Measurements from ENCODE around the gene SFXN5.
A peak's percentile ranks its signal among the peaks of the same experiment; 100 is the strongest.

SFXN5 gene

GRCh38 chr2:73071360-73072128 lies at the start of gene SFXN5 (continued):
- TF ChIP-seq ZBTB6 (tag by site-specific recombination; IDR thresholded peaks at IDR 0.05) (no peak), ZNF585B (tag by site-specific recombination; IDR thresholded peaks at IDR 0.05) (no peak), SETDB1 (IDR thresholded peaks at IDR 0.05; ENCODE audit: insufficient read length, low read length) (no peak), BCL11A (tag by site-specific recombination; IDR thresholded peaks at IDR 0.05; ENCODE audit: low read depth) (peak; percentile 90; the same call in 1 of the 2 replicates), TCF7L2 (IDR thresholded peaks at IDR 0.05; ENCODE audit: borderline replicate concordance, low read depth, low read length) (no peak), ZNF16 (tag by site-specific recombination; IDR thresholded peaks at IDR 0.05; ENCODE audit: low read depth) (no peak), ZNF214 (tag by site-specific recombination; IDR thresholded peaks at IDR 0.05; ENCODE audit: borderline replicate concordance) (no peak), ZBTB10 (tag by site-specific recombination; IDR thresholded peaks at IDR 0.05) (peak; percentile 72; the same call in 1 of the 2 replicates), ZSCAN30 (tag by site-specific recombination; IDR thresholded peaks at IDR 0.05) (no peak; the same call in 1 of the 2 replicates), ZNF621 (tag by site-specific recombination; IDR thresholded peaks at IDR 0.05) (no peak), ZNF596 (tag by site-specific recombination; IDR thresholded peaks at IDR 0.05) (no peak), ZNF677 (tag by site-specific recombination; IDR thresholded peaks at IDR 0.05) (no peak), ZNF350 (tag by site-specific recombination; IDR thresholded peaks at IDR 0.05) (no peak), ZNF76 (tag by site-specific recombination; IDR thresholded peaks at IDR 0.05; ENCODE audit: borderline replicate concordance, low read depth) (peak; percentile 89), HOXA7 (CRISPR knock-in tag; IDR thresholded peaks at IDR 0.05; ENCODE audit: borderline replicate concordance) (no peak), ZNF2 (tag by site-specific recombination; IDR thresholded peaks at IDR 0.05) (no peak), FEZF1 (tag by site-specific recombination; IDR thresholded peaks at IDR 0.05) (no peak), ZNF223 (tag by site-specific recombination; IDR thresholded peaks at IDR 0.05) (no peak), ZNF561 (tag by site-specific recombination; IDR thresholded peaks at IDR 0.05; ENCODE audit: borderline replicate concordance) (peak; percentile 77; the same call in 1 of the 2 replicates), ZSCAN5A (tag by site-specific recombination; IDR thresholded peaks at IDR 0.05) (no peak), ZNF660 (tag by site-specific recombination; IDR thresholded peaks at IDR 0.05) (peak; percentile 50; the same call in 1 of the 2 replicates), ZNF239 (tag by site-specific recombination; IDR thresholded peaks at IDR 0.05) (no peak), ZNF560 (tag by site-specific recombination; IDR thresholded peaks at IDR 0.05; ENCODE audit: borderline replicate concordance) (no peak), ZNF449 (tag by site-specific recombination; IDR thresholded peaks at IDR 0.05) (0 out of 2 replicates have a peak, but pooled peaks have one; percentile 12), ZSCAN16 (tag by site-specific recombination; IDR thresholded peaks at IDR 0.05) (no peak), HOXC10 (CRISPR knock-in tag; IDR thresholded peaks at IDR 0.05) (no peak), ZNF670 (tag by site-specific recombination; IDR thresholded peaks at IDR 0.05; ENCODE audit: low read depth) (no peak), ZNF48 (tag by site-specific recombination; IDR thresholded peaks at IDR 0.05) (no peak), ZNF558 (tag by site-specific recombination; IDR thresholded peaks at IDR 0.05) (no peak), ZNF146 (tag by site-specific recombination; IDR thresholded peaks at IDR 0.05) (no peak), ZIC2 (tag by site-specific recombination; IDR thresholded peaks at IDR 0.05) (peak; percentile 71), ZNF10 (tag by site-specific recombination; IDR thresholded peaks at IDR 0.05) (no peak), ZNF19 (tag by site-specific recombination; IDR thresholded peaks at IDR 0.05; ENCODE audit: low read depth) (no peak), ZFP37 (tag by site-specific recombination; IDR thresholded peaks at IDR 0.05) (peak; percentile 77; the same call in 1 of the 2 replicates), ZNF623 (tag by site-specific recombination; IDR thresholded peaks at IDR 0.05) (no peak), ZNF701 (tag by site-specific recombination; IDR thresholded peaks at IDR 0.05) (no peak)

All from HEK293 (cell line).